Mesothelial cell of epicardium (in vitro differentiated cells): ENCODE results near the gene UPF1. TPM values are rescaled to one million over a fixed set of nuclear protein-coding genes. Genes with fewer than 3 reads are reported as not detected.

Experiments used
- DNase-seq, 2 experiments: peaks; one replicate each; pipeline ENCODE4 v3.0.0; 2021; ENCODE audit warnings: low spot score in 2 of 2; ENCODE audit not compliant: unreplicated experiment in 2 of 2
- H3K27ac Mint-ChIP-seq: 2 replicates; pipeline ENCODE4 v1.8.0; 2021; ENCODE audit warnings: mixed read lengths
- H3K27me3 Mint-ChIP-seq: 2 replicates; pipeline ENCODE4 v1.8.0; 2021; ENCODE audit warnings: low read depth, mixed read lengths
- H3K36me3 Mint-ChIP-seq: 2 replicates; pipeline ENCODE4 v1.8.0; 2021; ENCODE audit warnings: mixed read lengths
- H3K4me1 Mint-ChIP-seq: 2 replicates; pipeline ENCODE4 v1.8.0; 2021; ENCODE audit warnings: mixed read lengths
- H3K4me3 Mint-ChIP-seq: 2 replicates; pipeline ENCODE4 v1.8.0; 2021; ENCODE audit warnings: mild to moderate bottlenecking, moderate library complexity, mixed read lengths
- H3K9me3 Mint-ChIP-seq: 2 replicates; pipeline ENCODE4 v1.8.0; 2021; ENCODE audit warnings: mixed read lengths
- CTCF ChIP-seq: fragments of 200-600 bp; sonication (generic); IDR thresholded peaks from one replicate; pipeline ENCODE4 v1.5.0; 2021; ENCODE audit warnings: antibody characterized with exemption; ENCODE audit not compliant: unreplicated experiment
- total RNA-seq: library from RNA; stranded (reverse); gene quantifications from 3 replicates; pipeline ENCODE4 v1.2.1, GENCODE V29; 2021

Gene UPF1
- total RNA-seq, 1 donor from 2014 or later = 73.3 TPM

- Mint-ChIP-seq H3K9me3 (no peaks in the 10 kb centered on the region), H3K27me3 (peaks cover 96% of the 10 kb centered on the region), H3K4me3 (peak overlapping the region; percentile 38), H3K4me1 (peaks cover 13% of the 10 kb centered on the region), H3K36me3 (no peaks in the 10 kb centered on the region), H3K27ac (no peak overlapping the region)
- no peak for DNase-seq
- no peak for TF ChIP-seq CTCF
Measured at GRCh38 chr19:18788529-18789421, 43.0 kb upstream of the UPF1 start.

- peaks cover 94% of the 10 kb centered on the region for H3K27me3 Mint-ChIP-seq
- no peaks in the 10 kb centered on the region for H3K9me3 Mint-ChIP-seq
- no peak for TF ChIP-seq CTCF
- no peak overlapping the region for H3K27ac Mint-ChIP-seq
- no peaks in the 10 kb centered on the region for H3K36me3 Mint-ChIP-seq
- peaks cover 13% of the 10 kb centered on the region for H3K4me1 Mint-ChIP-seq
- DNase-seq = no peak
- peak overlapping the region; percentile 38 for H3K4me3 Mint-ChIP-seq
Measured at GRCh38 chr19:18789422-18789869, 42.3 kb upstream of the UPF1 start.

GRCh38 chr19:18789883-18790565 lies 41.7 kb upstream of the UPF1 start:
- no peak for TF ChIP-seq CTCF
- Mint-ChIP-seq H3K27ac (no peak overlapping the region), H3K9me3 (no peaks in the 10 kb centered on the region), H3K36me3 (no peaks in the 10 kb centered on the region), H3K4me3 (peak overlapping the region; percentile 44), H3K27me3 (peaks cover 93% of the 10 kb centered on the region), H3K4me1 (peaks cover 13% of the 10 kb centered on the region)
- DNase-seq = no peak

GRCh38 chr19:18790566-18791314 lies 41.0 kb upstream of the UPF1 start, which contains the start of gene COMP:
Gene COMP (minus strand): TSS chr19:18791305. CDS start chr19:18791269, 36 bp downstream.
- Mint-ChIP-seq H3K27ac (no peak within 1 kb of the TSS), H3K4me1 (peaks cover 10% of the 10 kb centered on the region), H3K36me3 (no peaks in the 10 kb centered on the region), H3K27me3 (peaks cover 89% of the 10 kb centered on the region), H3K9me3 (no peaks in the 10 kb centered on the region), H3K4me3 (peak within 1 kb of the TSS; percentile 44)
- TF ChIP-seq CTCF = no peak
- no peak for DNase-seq

GRCh38 chr19:18791315-18791678 lies 40.5 kb upstream of the UPF1 start:
- TF ChIP-seq CTCF = no peak
- Mint-ChIP-seq H3K36me3 (no peaks in the 10 kb centered on the region), H3K27ac (no peak overlapping the region), H3K4me3 (no peak overlapping the region), H3K9me3 (no peaks in the 10 kb centered on the region), H3K4me1 (peaks cover 6% of the 10 kb centered on the region), H3K27me3 (peaks cover 88% of the 10 kb centered on the region)
- DNase-seq = no peak
